ENCODE measurements around the gene RASA3. TPM values are rescaled to one million over a fixed set of nuclear protein-coding genes. Genes with fewer than 3 reads are reported as not detected.

Gene RASA3
- total RNA-seq, 1 experiment from 2014 or later: 18.6 TPM

GRCh38 chr13:114077933-114078325 is 54.5 kb downstream of the RASA3 start:
- Histone ChIP-seq H3K36me3 (ENCODE audit: control insufficient read depth in 1 of 2, insufficient read depth in 2 of 2, low read length in 2 of 2) (no peaks in the 10 kb centered on the region), H3K9me2 (ENCODE audit: insufficient read depth) (no peaks in the 10 kb centered on the region), H3K9me3 (ENCODE audit: control insufficient read depth in 1 of 2, insufficient read depth in 1 of 2, low read depth in 1 of 2, low read length in 2 of 2) (no peaks in the 10 kb centered on the region), H3K4me2 (ENCODE audit: low read length) (no peak overlapping the region), H4K20me1 (ENCODE audit: insufficient read depth) (no peaks in the 10 kb centered on the region), H2AFZ (ENCODE audit: low read depth, low read length, poor library complexity, severe bottlenecking) (no peak overlapping the region), H3K27me3 (ENCODE audit: insufficient read depth, low read length) (no peaks in the 10 kb centered on the region), H3K79me2 (ENCODE audit: insufficient read depth, low read length) (peaks cover 38% of the 10 kb centered on the region), H3K27ac (ENCODE audit: low read depth, low read length) (no peak overlapping the region), H3K4me1 (ENCODE audit: control insufficient read depth in 1 of 2, insufficient read depth in 2 of 2, low read length in 2 of 2) (peaks cover 13 to 18% of the 10 kb centered on the region in 2 experiments; a peak in 3 of 4 replicates), H3K9ac (ENCODE audit: low read length) (no peak overlapping the region), H3K4me3 (replicated peaks in 1 of 2; ENCODE audit: low read depth in 1 of 2, low read length in 2 of 2) (no peak overlapping the region)
- RAD21 ChIA-PET (ENCODE audit: low non-redundant PET in 1 of 2, low total read pairs in 2 of 2, uncharacterized antibody in 2 of 2, unreplicated experiment in 2 of 2): no interaction called here
- DNase-seq (ENCODE audit: low read depth, low spot score) (no peak), ATAC-seq (no peak)
- intact Hi-C loops (cut with micrococcal nuclease): no loop called here
- POLR2A ChIA-PET: no interaction called here
- no TSS peak for BruUV-seq (replicated peaks)
- CTCF ChIA-PET: no interaction called here
- TF ChIP-seq REST (IDR thresholded peaks at IDR 0.05; ENCODE audit: low read depth): no peak
- TF ChIP-seq TCF7L2 (IDR thresholded peaks at IDR 0.05; ENCODE audit: borderline replicate concordance, extremely low read depth, insufficient read depth, insufficient read length): no peak
- no peak for TF ChIP-seq POLR2A (IDR thresholded peaks at IDR 0.05; ENCODE audit: borderline replicate concordance, extremely low read depth, insufficient read depth, insufficient read length)
- no peak for TF ChIP-seq SIN3A (IDR thresholded peaks at IDR 0.05; ENCODE audit: low read depth)
- no peak for TF ChIP-seq CBX3 (IDR thresholded peaks at IDR 0.05; ENCODE audit: low read depth)
- TF ChIP-seq SRF (IDR thresholded peaks at IDR 0.05; ENCODE audit: low read depth): no peak
- TF ChIP-seq RAD21 (IDR thresholded peaks at IDR 0.05; ENCODE audit: low read depth): no peak
- no peak for TF ChIP-seq POLR2AphosphoS5 (IDR thresholded peaks at IDR 0.05; ENCODE audit: low read depth, low read length)
- no peak for TF ChIP-seq CEBPB (IDR thresholded peaks at IDR 0.05; ENCODE audit: low read depth)
- TF ChIP-seq, protein P1, sequence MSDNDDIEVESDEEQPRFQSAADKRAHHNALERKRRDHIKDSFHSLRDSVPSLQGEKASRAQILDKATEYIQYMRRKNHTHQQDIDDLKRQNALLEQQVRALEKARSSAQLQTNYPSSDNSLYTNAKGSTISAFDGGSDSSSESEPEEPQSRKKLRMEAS (IDR thresholded peaks at IDR 0.05): no peak
- no peak for TF ChIP-seq ZNF274 (IDR thresholded peaks at IDR 0.05; ENCODE audit: low read depth, low read length)
- TF ChIP-seq EZH2phosphoT487 (IDR thresholded peaks at IDR 0.05; ENCODE audit: borderline replicate concordance): no peak
- TF ChIP-seq, protein P2, sequence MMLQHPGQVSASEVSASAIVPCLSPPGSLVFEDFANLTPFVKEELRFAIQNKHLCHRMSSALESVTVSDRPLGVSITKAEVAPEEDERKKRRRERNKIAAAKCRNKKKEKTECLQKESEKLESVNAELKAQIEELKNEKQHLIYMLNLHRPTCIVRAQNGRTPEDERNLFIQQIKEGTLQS (IDR thresholded peaks at IDR 0.05): no peak
- TF ChIP-seq ZBTB33 (IDR thresholded peaks at IDR 0.05; ENCODE audit: extremely low read depth, insufficient replicate concordance, low read length): no peak
- TF ChIP-seq ELF1 (IDR thresholded peaks at IDR 0.05; ENCODE audit: borderline replicate concordance, low read depth): no peak

Data from HCT116 (cell line).